ENCODE data around the gene SERPINB11. TPM values are rescaled to one million over a fixed set of nuclear protein-coding genes. Genes with fewer than 3 reads are reported as not detected.
"Not testable (repeated sequence)": the region's sequence is repeated elsewhere in the genome, so short reads cannot be mapped to it uniquely, and the experiment has no call there.

Gene SERPINB11
- not detected for total RNA-seq

DNA sequence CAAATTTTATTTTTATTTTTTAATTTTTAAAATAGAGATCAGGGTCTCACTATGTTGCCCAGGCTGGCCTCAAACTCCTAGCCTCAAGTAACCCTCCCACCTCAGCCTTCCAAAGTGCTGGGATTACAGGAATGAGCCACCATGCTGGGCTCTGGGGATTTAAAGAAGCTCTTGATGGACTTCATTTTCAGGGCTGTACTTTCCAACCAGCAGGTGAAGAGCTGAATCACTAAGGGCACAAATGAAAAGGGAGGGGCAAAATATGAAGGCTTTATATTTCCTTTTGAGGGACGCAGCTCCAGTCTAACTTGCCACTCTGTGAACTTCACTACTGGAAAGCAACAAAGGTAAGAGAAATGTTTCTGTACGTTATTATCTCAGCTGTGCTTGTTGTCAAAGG is at the start of gene SERPINB11:
TSS of gene SERPINB11 (plus strand) at position 301 of the 400 bp plus-strand sequence. CDS start 7,234 bp downstream, outside the sequence.
- Mint-ChIP-seq H3K27me3 (peaks cover 4% of the 10 kb centered on the region), H3K36me3 (ENCODE audit: low read depth) (no peaks in the 10 kb centered on the region), H3K4me3 (no peak within 1 kb of the TSS), H3K27ac (no peak within 1 kb of the TSS), H3K4me1 (no peaks in the 10 kb centered on the region), H3K9me3 (peaks cover 8% of the 10 kb centered on the region)
- no peak for ATAC-seq (replicated peaks)

GRCh38 chr18:63658920-63659319 is 43.8 kb upstream of the SERPINB11 start:
- not testable (repeated sequence) for ATAC-seq (replicated peaks); H3K27ac Mint-ChIP-seq; H3K9me3 Mint-ChIP-seq

DNA sequence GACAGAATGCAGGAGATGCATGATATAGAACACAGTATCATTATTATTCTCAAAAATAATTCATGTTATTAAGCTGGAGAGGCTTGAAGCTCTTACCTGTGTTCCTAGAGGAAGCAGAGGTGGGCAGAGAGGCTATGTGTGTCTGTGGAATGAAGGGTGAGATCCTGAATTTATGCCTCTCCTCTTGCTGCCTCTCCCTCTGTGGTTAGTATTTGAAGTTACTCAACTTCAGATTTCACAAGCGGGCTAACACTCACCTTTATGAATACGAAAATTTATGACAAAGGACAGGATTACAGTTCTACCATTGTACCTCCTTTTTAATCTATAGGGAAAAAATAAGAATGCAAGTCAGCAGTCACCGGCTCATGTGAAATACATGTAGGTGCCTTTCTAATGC is 41.0 kb upstream of the SERPINB11 start, which contains the start of gene SERPINB3:
TSS of gene SERPINB3 (minus strand) at position 144 of the 400 bp plus-strand sequence. CDS start 677 bp downstream, outside the sequence.
- not testable (repeated sequence) for H3K9me3 Mint-ChIP-seq; H3K27ac Mint-ChIP-seq; H3K27me3 Mint-ChIP-seq; H3K4me1 Mint-ChIP-seq; ATAC-seq (replicated peaks); H3K4me3 Mint-ChIP-seq; H3K36me3 Mint-ChIP-seq (ENCODE audit: low read depth)

More at GRCh38 chr18:63658920-63659319, 43.8 kb upstream of the SERPINB11 start:
- not testable (repeated sequence) for H3K36me3 Mint-ChIP-seq (ENCODE audit: low read depth); H3K27me3 Mint-ChIP-seq; H3K4me1 Mint-ChIP-seq; H3K4me3 Mint-ChIP-seq

DNA sequence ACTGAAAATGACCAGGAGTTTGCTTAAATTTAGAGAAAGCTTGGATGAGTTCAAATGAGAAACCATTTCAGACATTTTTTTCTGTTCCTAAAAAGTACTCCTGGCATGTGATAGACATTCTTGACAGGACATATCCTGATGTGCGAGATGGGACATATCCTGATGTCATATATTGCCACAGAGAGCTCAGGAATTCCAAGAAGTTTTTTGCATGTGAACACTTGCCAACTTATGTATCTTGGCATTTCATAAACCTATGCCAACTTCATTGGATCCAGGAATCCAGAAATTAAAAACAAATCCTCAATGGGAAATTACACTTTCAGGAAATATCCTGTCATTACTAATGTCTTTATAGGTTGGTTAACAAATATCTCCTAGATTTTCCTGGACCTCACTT is 38.2 kb upstream of the SERPINB11 start:
- H3K27me3 Mint-ChIP-seq: no peaks in the 10 kb centered on the region
- H3K4me1 Mint-ChIP-seq: no peaks in the 10 kb centered on the region
- H3K27ac Mint-ChIP-seq: no peak overlapping the region
- no peaks in the 10 kb centered on the region for H3K36me3 Mint-ChIP-seq (ENCODE audit: low read depth)
- no peak overlapping the region for H3K4me3 Mint-ChIP-seq
- peaks cover 9% of the 10 kb centered on the region for H3K9me3 Mint-ChIP-seq
- ATAC-seq (replicated peaks): no peak

DNA sequence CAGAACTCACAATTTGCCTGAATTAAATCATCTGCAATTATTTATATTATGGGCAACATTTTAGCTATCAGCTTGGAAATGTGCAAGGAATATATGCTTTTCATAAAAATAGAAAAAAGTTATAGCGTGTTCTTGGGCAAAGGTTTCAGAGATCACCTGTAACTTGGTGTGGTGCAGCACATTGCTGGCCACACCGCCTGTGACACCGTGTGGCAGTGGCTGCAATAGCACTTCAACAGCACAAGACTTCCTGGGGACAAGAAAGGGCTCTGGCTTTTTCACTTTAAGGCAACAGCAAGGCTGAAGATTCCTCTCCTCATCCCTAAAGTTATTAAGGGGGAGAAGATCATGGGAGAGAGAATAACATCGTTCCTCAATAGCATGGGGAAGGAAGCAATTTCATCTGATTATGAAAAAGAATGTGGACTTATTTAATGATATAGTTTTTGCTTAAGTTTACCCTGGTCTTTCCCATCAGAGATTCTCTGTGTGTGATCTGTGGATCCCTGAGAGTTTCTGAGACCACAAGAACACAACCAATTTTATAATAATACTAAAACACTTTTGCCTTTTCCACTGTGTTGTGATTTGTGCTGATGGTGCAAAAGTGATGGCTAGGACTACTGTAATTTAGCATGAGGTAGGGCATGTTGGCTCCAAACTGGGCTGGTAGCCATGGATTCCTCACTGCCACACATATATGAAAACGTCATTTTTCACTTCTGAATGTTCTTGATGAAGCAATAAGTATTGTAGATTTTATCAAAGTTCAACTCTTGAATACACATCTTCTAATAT is 26.0 kb upstream of the SERPINB11 start:
- ATAC-seq (replicated peaks): no peak
- Mint-ChIP-seq H3K9me3 (peaks cover 4% of the 10 kb centered on the region), H3K4me1 (no peaks in the 10 kb centered on the region), H3K27me3 (no peaks in the 10 kb centered on the region), H3K36me3 (ENCODE audit: low read depth) (no peaks in the 10 kb centered on the region), H3K4me3 (no peak overlapping the region), H3K27ac (no peak overlapping the region)

- H3K9me3 Mint-ChIP-seq: peaks cover 4% of the 10 kb centered on the region
Observed at GRCh38 chr18:63677500-63678225, 25.1 kb upstream of the SERPINB11 start.

GRCh38 chr18:63679820-63680606 is 22.7 kb upstream of the SERPINB11 start:
- no peak for ATAC-seq (replicated peaks)
- no peaks in the 10 kb centered on the region for H3K27me3 Mint-ChIP-seq

More at GRCh38 chr18:63677500-63678225, 25.1 kb upstream of the SERPINB11 start:
- Mint-ChIP-seq H3K4me3 (no peak overlapping the region), H3K36me3 (ENCODE audit: low read depth) (no peaks in the 10 kb centered on the region), H3K4me1 (no peaks in the 10 kb centered on the region), H3K27ac (no peak overlapping the region), H3K27me3 (no peaks in the 10 kb centered on the region)
- no peak for ATAC-seq (replicated peaks)

DNA sequence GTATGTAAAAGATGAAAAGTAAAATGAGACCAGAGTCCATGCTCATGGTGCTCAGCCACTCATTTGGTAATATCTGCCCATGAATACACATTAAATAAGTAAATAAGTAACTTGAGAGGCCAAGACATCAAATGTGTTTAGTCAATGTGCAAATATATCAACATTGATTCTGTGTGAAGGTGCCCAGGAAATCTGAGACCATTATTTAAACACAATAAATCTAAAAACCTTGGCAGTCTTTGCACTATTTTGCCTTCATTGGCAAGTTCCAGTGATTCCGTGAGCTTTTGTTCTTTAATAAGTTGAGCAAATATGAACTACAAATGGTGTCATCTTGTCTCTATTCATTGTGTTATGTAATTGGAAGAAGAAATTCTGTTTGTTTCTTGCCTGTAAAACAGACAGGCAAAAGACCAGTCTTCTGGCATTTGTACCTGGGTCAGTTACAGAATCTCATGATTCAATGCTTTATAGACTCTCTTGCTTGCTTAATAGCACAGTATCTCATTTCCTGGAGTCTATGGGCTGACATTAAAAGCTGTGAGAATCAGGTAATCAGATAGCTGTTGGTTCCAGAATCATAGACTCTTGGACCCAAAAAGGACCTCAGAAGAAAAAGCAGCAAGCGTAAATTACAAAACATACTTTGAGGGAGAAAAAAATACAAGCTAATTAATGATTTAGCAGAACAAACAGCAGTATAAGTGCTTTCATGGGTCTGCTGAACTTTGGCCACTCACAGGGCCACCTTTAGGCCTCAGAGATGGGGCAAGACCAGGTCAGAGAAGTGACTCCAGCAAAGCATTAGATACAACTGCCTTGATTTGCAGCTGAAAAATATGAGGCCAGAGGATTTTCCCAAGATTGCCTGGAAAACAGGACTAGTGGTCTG is 21.1 kb upstream of the SERPINB11 start:
- H3K27me3 Mint-ChIP-seq: peaks cover 4% of the 10 kb centered on the region
- H3K36me3 Mint-ChIP-seq (ENCODE audit: low read depth): no peaks in the 10 kb centered on the region
- peaks cover 9% of the 10 kb centered on the region for H3K9me3 Mint-ChIP-seq
- no peak overlapping the region for H3K4me3 Mint-ChIP-seq
- H3K27ac Mint-ChIP-seq: no peak overlapping the region
- ATAC-seq (replicated peaks): no peak
- H3K4me1 Mint-ChIP-seq: no peaks in the 10 kb centered on the region

More at GRCh38 chr18:63679820-63680606, 22.7 kb upstream of the SERPINB11 start:
- Mint-ChIP-seq H3K9me3 (peaks cover 4% of the 10 kb centered on the region), H3K36me3 (ENCODE audit: low read depth) (no peaks in the 10 kb centered on the region), H3K4me3 (no peak overlapping the region), H3K4me1 (no peaks in the 10 kb centered on the region), H3K27ac (no peak overlapping the region)

DNA sequence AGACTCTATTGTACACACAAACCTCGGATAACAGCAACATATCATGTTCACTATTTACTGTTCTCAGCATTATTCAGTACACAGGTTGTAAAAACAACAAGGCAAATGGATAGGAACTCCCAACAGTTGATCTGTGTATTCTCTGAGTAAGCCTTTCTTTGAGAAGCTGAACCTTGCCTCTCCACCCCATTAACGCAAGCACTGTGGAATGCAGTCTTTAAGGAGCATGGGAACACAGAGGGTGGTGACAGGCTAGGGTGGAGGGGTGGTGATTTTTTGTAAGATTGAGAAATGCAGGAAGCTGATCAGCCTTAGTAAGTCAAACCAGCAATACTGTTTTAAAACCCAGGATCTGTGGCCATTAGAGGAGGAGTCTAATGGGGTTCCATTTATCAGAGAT is 19.6 kb upstream of the SERPINB11 start:
- no peaks in the 10 kb centered on the region for H3K4me1 Mint-ChIP-seq
- no peaks in the 10 kb centered on the region for H3K36me3 Mint-ChIP-seq (ENCODE audit: low read depth)
- ATAC-seq (replicated peaks): no peak
- no peak overlapping the region for H3K27ac Mint-ChIP-seq
- peaks cover 9% of the 10 kb centered on the region for H3K9me3 Mint-ChIP-seq
- H3K4me3 Mint-ChIP-seq: no peak overlapping the region
- peaks cover 4% of the 10 kb centered on the region for H3K27me3 Mint-ChIP-seq

GRCh38 chr18:63683890-63684289 is 18.9 kb upstream of the SERPINB11 start:
- no peak overlapping the region for H3K27ac Mint-ChIP-seq
- no peaks in the 10 kb centered on the region for H3K4me1 Mint-ChIP-seq
- H3K9me3 Mint-ChIP-seq: peaks cover 9% of the 10 kb centered on the region
- H3K36me3 Mint-ChIP-seq (ENCODE audit: low read depth): no peaks in the 10 kb centered on the region
- H3K4me3 Mint-ChIP-seq: no peak overlapping the region
- ATAC-seq (replicated peaks): no peak
- H3K27me3 Mint-ChIP-seq: peaks cover 4% of the 10 kb centered on the region

- no peak for ATAC-seq (replicated peaks)
- no peaks in the 10 kb centered on the region for H3K36me3 Mint-ChIP-seq (ENCODE audit: low read depth)
- no peaks in the 10 kb centered on the region for H3K4me1 Mint-ChIP-seq
- no peak overlapping the region for H3K4me3 Mint-ChIP-seq
- H3K9me3 Mint-ChIP-seq: peaks cover 12% of the 10 kb centered on the region
- H3K27me3 Mint-ChIP-seq: peaks cover 4% of the 10 kb centered on the region
- H3K27ac Mint-ChIP-seq: no peak overlapping the region
Observed at GRCh38 chr18:63684718-63685117, 18.0 kb upstream of the SERPINB11 start.

- peaks cover 16% of the 10 kb centered on the region for H3K9me3 Mint-ChIP-seq
- no peak overlapping the region for H3K27ac Mint-ChIP-seq
- no peak overlapping the region for H3K4me3 Mint-ChIP-seq
- peaks cover 4% of the 10 kb centered on the region for H3K27me3 Mint-ChIP-seq
- ATAC-seq (replicated peaks): no peak
- H3K36me3 Mint-ChIP-seq (ENCODE audit: low read depth): no peaks in the 10 kb centered on the region
- H3K4me1 Mint-ChIP-seq: no peaks in the 10 kb centered on the region
Observed at GRCh38 chr18:63686871-63687270, 15.9 kb upstream of the SERPINB11 start.

DNA sequence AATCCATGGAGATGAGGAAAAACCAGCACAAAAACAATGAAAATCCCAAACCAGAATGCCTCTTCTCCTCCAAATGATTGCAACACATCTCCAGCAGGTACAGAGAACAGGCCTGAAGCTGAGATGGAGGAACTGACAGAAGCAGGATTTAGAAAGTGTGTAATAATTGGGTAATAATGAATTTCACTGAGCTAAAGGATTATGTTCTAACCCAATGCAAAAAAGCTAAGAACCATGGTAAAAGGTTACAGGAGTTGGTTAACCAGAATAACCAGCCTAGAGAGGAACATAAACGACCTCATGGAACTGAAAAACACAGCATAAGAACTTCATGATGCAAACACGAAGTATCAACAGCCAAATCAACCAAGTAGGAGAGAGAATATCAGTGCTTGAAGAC is 13.7 kb upstream of the SERPINB11 start:
- no peaks in the 10 kb centered on the region for H3K36me3 Mint-ChIP-seq (ENCODE audit: low read depth)
- H3K4me1 Mint-ChIP-seq: no peaks in the 10 kb centered on the region
- H3K4me3 Mint-ChIP-seq: no peak overlapping the region
- H3K9me3 Mint-ChIP-seq: peaks cover 16% of the 10 kb centered on the region
- H3K27me3 Mint-ChIP-seq: peaks cover 4% of the 10 kb centered on the region
- no peak overlapping the region for H3K27ac Mint-ChIP-seq
- ATAC-seq (replicated peaks): no peak

Measured in activated T-helper 17 cell treated with anti-CD3 and anti-CD28 coated beads, Interleukin-2, amount 50 U/mL, for 72 hours (primary cell).